NCI-H2107 treated with DMSO at 0.1 percent for 48 hours (cell line): Measurements from ENCODE around the gene TAS2R3.
A peak's percentile ranks its signal among the peaks of the same experiment; 100 is the strongest.

Experiments used
- DNase-seq: peaks from one replicate; lab custom pipeline; 2025; ENCODE audit not compliant: unreplicated experiment; lab: John Stamatoyannopoulos, UW

Gene TAS2R3

DNA sequence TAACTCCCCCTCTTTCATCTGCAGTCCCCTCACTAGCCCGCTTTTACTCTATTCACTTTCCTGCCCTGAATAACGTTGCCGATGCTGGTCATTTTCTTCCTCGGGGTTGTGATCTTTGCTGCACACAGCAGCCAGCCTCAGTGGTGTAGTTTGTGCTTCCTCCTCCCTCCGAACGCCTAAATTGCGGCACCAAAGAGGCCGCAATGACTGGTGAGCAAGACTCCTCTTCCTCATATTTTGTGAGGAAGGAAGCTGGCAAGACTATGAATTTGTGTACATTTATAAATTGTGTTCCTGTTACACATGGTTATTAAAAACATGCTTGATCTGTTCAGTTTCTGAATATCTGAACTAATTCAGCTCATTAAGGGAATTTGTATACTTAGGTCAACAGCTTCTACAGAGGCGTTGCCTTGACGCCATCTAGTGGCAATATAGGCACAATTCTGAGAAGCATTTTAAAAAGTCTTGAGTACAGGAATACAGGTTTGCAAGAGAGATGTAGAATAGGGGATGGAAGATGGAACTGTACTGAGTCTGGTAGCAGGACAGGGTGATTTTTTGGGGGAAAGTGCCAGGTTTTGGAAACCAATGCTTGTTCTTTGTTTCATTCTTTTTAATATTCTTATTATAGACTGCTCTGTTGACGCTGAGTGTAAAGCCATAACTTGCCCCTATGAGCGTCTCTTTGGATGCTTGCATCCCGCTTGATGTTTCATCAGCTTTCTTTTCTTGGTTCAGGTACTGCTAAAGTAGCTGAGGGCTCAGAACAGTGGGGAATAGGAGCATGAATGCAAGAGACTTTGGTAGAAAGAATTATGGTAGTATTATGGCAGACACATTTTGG, 22.0 kb downstream of the TAS2R3 start:
- peak; percentile 48 for DNase-seq

DNA sequence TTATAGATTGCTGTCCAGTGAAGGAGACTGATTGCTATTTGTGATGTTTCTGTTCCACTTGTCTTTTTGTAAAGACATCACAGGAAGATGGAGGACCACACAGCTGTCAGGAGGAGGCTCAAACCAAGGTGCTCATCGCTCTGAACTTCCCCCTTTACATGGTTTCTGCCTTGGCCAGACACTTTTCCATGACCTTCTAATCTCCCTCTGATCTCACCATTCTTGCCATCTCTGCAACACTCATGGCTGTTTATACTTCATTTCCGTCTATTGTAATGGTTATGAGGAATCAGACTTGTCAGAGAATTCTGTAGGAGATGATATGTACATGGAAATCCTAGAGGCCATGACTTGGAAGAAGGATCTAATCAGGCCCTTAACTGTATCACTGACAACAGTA, 24.4 kb downstream of the TAS2R3 start:
- DNase-seq, result no peak

DNA sequence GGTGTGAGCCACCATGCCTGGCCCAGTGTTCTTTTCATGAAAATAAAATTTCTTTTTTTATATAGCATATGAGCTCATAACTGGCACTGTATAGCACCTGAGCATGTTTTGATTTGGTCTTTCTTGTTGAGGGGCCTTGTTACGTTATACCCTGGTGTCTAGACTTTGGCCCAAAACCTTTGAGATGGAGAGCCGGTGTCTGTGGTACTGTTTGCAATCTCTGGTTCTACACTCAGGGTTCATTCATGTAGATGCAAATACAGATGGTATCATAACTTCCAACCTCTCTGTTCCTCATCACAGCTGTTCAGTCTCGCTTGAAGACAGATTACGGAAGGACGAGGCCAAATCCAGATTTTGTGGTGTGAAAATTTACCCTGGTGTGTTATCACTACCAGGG, 26.0 kb downstream of the TAS2R3 start, which contains the start of gene TAS2R5:
Gene TAS2R5, plus strand, starts transcription at position 301 of the 400 bp plus-strand sequence. CDS start 145 bp downstream, outside the sequence.
- no peak for DNase-seq

DNA sequence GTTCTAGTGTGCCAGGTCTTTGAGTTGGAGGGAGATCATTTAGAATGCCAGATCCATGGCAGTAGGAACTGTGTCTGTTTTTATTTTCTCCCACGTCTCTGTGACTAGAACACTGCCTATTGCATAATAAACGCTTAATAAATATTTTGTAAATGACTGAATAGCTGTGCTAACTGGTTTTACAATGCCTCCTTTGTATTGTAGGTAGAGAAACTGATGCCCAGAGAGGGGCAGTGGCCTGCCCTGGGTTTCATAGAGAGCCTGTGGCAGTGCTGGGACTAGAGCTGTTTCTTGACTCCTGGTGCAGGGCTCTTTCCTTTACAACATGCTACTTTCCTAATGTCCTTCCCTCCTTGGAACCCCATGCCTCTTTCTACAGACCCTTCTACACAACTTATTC, 28.6 kb downstream of the TAS2R3 start:
- no peak for DNase-seq
